Measurements from ENCODE around the gene ACTBL2. TPM values are rescaled to one million over a fixed set of nuclear protein-coding genes. Genes with fewer than 3 reads are reported as not detected.

The ACTBL2 gene
- total RNA-seq, 1 donor from 2014 or later, result not detected

DNA sequence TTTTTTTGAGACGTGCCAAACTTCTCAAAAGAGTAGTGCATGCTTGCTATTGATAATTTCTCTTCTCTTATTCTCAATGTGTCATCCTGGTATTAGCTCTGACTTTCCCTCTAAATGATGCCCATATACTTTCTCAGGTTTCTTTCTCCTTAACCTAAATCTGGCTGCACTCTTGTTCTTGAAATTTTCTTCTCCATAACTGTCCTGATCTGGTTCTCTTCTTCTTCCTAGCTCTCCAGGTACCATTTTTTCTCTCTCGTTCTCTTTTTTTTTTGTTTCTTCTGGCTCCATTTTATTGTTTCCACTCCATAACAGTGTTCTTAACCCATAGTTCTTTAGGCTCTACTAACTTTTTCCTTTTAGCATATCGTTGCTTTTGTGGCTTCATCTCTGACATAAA, 47.9 kb downstream of the ACTBL2 start:
- Mint-ChIP-seq H3K36me3 (ENCODE audit: low read depth) (no peaks in the 10 kb centered on the region), H3K9me3 (no peaks in the 10 kb centered on the region), H3K27ac (no peak overlapping the region), H3K4me1 (no peaks in the 10 kb centered on the region), H3K4me3 (no peak overlapping the region), H3K27me3 (peaks cover 2% of the 10 kb centered on the region)
- intact Hi-C loops (cut with micrococcal nuclease), result no loop called here
- no peak for DNase-seq

DNA sequence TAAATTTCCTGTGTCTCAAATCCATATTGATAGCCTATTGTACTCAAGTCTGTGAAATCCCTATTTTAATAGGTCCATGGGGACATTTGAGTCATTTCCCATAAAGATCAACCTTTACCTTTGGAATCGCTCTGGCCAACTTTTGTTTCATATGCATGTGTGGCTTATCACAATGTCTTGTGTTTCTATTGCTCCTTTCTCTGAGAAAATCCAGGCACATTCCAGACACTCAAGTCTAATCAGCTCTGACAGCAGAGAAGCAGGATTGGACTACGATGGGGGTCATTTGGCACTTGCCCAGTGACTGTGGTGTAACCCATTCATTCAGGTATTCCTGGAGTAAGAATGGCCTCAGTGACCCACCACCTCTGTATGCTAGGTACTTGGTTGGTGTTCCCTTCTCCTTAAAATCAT, 48.4 kb downstream of the ACTBL2 start:
- H3K9me3 Mint-ChIP-seq, result no peaks in the 10 kb centered on the region
- peaks cover 2% of the 10 kb centered on the region for H3K27me3 Mint-ChIP-seq
- no peak overlapping the region for H3K27ac Mint-ChIP-seq
- intact Hi-C loops (cut with micrococcal nuclease), result no loop called here
- no peaks in the 10 kb centered on the region for H3K36me3 Mint-ChIP-seq (ENCODE audit: low read depth)
- DNase-seq, result no peak
- no peaks in the 10 kb centered on the region for H3K4me1 Mint-ChIP-seq
- H3K4me3 Mint-ChIP-seq, result no peak overlapping the region

DNA sequence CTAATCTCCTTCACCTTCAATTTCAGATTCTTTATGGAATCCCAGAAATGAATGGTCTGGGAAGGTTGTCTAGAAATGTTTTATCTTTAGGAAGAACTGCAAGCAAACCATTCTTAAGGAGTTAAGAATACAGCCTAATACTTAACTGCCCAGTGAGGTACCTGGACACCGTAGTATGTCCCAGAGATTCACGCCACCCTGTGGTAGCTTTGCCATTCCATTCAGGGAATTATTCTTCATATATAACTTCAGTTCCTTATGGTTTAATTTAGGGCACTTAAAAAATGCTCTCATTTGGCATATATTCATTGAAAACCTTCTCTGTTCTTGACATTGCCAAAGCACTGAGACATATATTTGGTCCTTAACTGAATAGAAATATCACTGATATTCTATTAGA, 49.7 kb downstream of the ACTBL2 start:
- intact Hi-C loops (cut with micrococcal nuclease), result no loop called here
- H3K4me3 Mint-ChIP-seq, result no peak overlapping the region
- no peak overlapping the region for H3K27ac Mint-ChIP-seq
- no peaks in the 10 kb centered on the region for H3K36me3 Mint-ChIP-seq (ENCODE audit: low read depth)
- DNase-seq, result no peak
- H3K4me1 Mint-ChIP-seq, result no peaks in the 10 kb centered on the region
- H3K27me3 Mint-ChIP-seq, result peaks cover 3% of the 10 kb centered on the region
- no peaks in the 10 kb centered on the region for H3K9me3 Mint-ChIP-seq

DNA sequence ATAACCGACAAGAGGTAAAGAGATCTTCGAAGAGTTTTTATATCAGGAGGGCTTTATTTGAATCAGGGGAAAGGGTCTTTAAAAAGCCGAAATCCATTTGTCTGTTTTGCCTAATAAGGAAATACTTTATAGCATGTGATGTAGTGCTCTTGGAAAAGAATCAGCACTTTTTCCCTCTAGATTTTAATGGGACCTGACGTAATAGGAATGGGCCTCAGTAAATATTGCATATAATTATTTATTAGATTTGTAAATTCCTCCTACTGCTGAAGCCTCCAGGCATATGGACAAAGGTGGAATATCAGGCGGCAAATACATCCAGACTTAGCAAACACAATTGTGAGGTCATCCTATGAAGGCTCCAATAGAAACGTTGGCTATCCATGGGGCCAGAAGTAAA, 50.9 kb downstream of the ACTBL2 start:
- no peaks in the 10 kb centered on the region for H3K36me3 Mint-ChIP-seq (ENCODE audit: low read depth)
- H3K27me3 Mint-ChIP-seq, result peaks cover 3% of the 10 kb centered on the region
- no peak for DNase-seq
- H3K9me3 Mint-ChIP-seq, result no peaks in the 10 kb centered on the region
- no peaks in the 10 kb centered on the region for H3K4me1 Mint-ChIP-seq
- no peak overlapping the region for H3K4me3 Mint-ChIP-seq
- no peak overlapping the region for H3K27ac Mint-ChIP-seq
- intact Hi-C loops (cut with micrococcal nuclease), result no loop called here

Measured in activated CD4-positive, alpha-beta T cell treated with anti-CD3 and anti-CD28 coated beads, Interleukin-2, amount 10 ng/mL, durations not matched to agents 24 days and 14 days (primary cell).